Hepatocyte (in vitro differentiated cells): ENCODE measurements around the gene PCDHB11. TPM values are rescaled to one million over a fixed set of nuclear protein-coding genes. Genes with fewer than 3 reads are reported as not detected.

Source experiments
- DNase-seq: peaks from one replicate; pipeline ENCODE4 v3.0.0-alpha.2; 2016; ENCODE audit warnings: low spot score
- H2AFZ ChIP-seq: fragments of 200-600 bp; sonication (generic); 2 replicates; pipeline ENCODE4 v1.6.0; 2016; ENCODE audit warnings: antibody characterized with exemption, mild to moderate bottlenecking
- H3K27ac ChIP-seq: fragments of 200-600 bp; sonication (generic); 2 replicates; pipeline ENCODE4 v1.5.1; 2016; ENCODE audit warnings: mild to moderate bottlenecking
- H3K27me3 ChIP-seq: fragments of 200-600 bp; sonication (generic); 2 replicates; pipeline ENCODE4 v1.6.1; 2016
- H3K36me3 ChIP-seq: fragments of 200-600 bp; sonication (generic); replicated peaks from 2 replicates; pipeline ENCODE4 v1.5.1; 2016; ENCODE audit warnings: low read depth; ENCODE audit not compliant: insufficient read depth
- H3K4me1 ChIP-seq: fragments of 200-600 bp; sonication (generic); 2 replicates; pipeline ENCODE4 v1.5.1; 2016; ENCODE audit warnings: mild to moderate bottlenecking, moderate library complexity; ENCODE audit not compliant: insufficient read depth
- H3K4me2 ChIP-seq: fragments of 200-600 bp; sonication (generic); 2 replicates; pipeline ENCODE4 v1.6.0; 2016
- H3K4me3 ChIP-seq: fragments of 200-600 bp; sonication (generic); 2 replicates; pipeline ENCODE4 v1.5.1; 2016; ENCODE audit warnings: mild to moderate bottlenecking
- H3K79me2 ChIP-seq: fragments of 200-600 bp; sonication (generic); 2 replicates; pipeline ENCODE4 v1.6.0; 2017; ENCODE audit warnings: mild to moderate bottlenecking
- H3K9me2 ChIP-seq: fragments of 200-600 bp; sonication (generic); replicated peaks from 2 replicates; pipeline ENCODE4 v1.6.0; 2017; ENCODE audit warnings: mild to moderate bottlenecking; ENCODE audit not compliant: insufficient read depth
- H3K9me3 ChIP-seq: fragments of 200-600 bp; sonication (generic); 2 replicates; pipeline ENCODE4 v1.5.1; 2016; ENCODE audit warnings: low read depth, mild to moderate bottlenecking
- H4K20me1 ChIP-seq: fragments of 200-600 bp; sonication (generic); 2 replicates; pipeline ENCODE4 v1.6.0; 2016; ENCODE audit warnings: mild to moderate bottlenecking; ENCODE audit not compliant: insufficient read depth, poor library complexity, severe bottlenecking
- EZH2 ChIP-seq: fragments of 200-600 bp; sonication (generic); IDR thresholded peaks from 2 replicates; pipeline ENCODE4 v1.6.1; 2016; ENCODE audit warnings: antibody characterized with exemption, mild to moderate bottlenecking, borderline replicate concordance
- EZH2phosphoT487 ChIP-seq: fragments of 200-600 bp; sonication (generic); IDR thresholded peaks from one replicate; pipeline ENCODE4 v1.6.1; 2018; ENCODE audit warnings: antibody characterized with exemption, mild to moderate bottlenecking, low read depth, moderate library complexity; ENCODE audit not compliant: unreplicated experiment, severe bottlenecking
- WGBS: methylation state at CpG from one replicate; pipeline ENCODE4 v1.1.6; 2016; ENCODE audit warnings: low lambda C conversion rate; ENCODE audit errors: missing lambda C conversion rate; 5-methylcytosine and 5-hydroxymethylcytosine counted together
- polyA plus RNA-seq: library from polyadenylated mRNA; unstranded; fragments of >200 nt; fragmentation: Nextera tagmentation; extraction: Ambion mirVana; gene quantifications from 2 replicates; pipeline ENCODE4 v1.2.1, GENCODE V29; 2016
- total RNA-seq: library from RNA; depleted of rRNA; stranded (reverse); fragments of >200 nt; gene quantifications from 2 replicates; pipeline ENCODE4 v1.2.3, GENCODE V29; 2014
- TF ChIP-seq, protein P1 (sequence below): fragments of 200-600 bp; sonication (generic); IDR thresholded peaks from 2 replicates; pipeline ENCODE4 v1.5.1; 2016; ENCODE audit warnings: antibody characterized with exemption, mild to moderate bottlenecking; ENCODE audit not compliant: poor library complexity

PCDHB11 gene
- total RNA-seq = 0.92 and 2.1 TPM in 2 replicates
- polyA plus RNA-seq = 1.2 and 1.8 TPM in 2 replicates

DNA sequence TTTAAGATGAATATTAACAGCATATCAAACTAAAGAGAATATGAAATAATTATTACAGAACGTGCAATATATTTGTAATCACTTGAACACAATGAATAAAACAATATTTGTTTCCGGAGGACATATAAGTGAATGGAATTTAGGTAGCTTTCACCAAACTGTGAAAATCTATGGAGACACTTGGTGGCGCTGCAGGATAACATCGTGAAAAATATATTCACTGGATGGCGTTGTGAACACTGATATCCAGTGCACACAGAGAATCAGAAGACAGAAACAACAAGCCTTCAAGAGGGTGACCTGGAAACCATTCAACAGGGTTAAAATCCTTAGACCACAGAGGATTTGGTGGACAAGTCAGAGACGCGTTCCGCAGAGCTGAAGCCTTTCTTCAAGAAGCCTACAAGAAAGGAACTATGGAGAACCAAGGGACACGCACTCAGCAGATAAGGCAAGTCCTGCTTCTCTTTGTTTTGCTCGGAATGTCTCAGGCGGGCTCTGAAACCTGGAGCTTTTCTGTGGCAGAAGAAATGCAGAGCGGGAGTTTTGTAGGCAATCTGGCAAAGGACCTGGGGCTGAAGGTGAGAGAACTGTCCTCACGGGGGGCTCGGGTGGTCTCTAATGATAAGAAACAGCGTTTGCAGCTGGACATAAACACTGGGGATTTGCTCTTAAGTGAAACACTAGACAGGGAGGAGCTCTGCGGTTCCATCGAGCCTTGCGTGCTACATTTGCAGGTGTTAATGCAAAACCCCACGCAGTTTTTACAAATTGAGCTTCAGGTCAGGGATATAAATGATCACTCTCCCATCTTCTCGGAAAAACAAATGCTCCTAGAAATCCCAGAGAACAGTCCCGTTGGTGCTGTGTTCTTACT lies at the start of gene PCDHB11:
PCDHB11 (plus strand) TSS at position 269 of the 877 bp plus-strand sequence; CDS start at position 417, 148 bp downstream.
- Histone ChIP-seq H4K20me1 (no peaks in the 10 kb centered on the region), H3K79me2 (no peaks in the 10 kb centered on the region), H3K36me3 (no peaks in the 10 kb centered on the region), H3K9me2 (no peaks in the 10 kb centered on the region), H3K4me1 (no peaks in the 10 kb centered on the region), H3K4me2 (no peak within 1 kb of the TSS), H2AFZ (no peak within 1 kb of the TSS), H3K4me3 (no peak within 1 kb of the TSS), H3K27ac (no peak within 1 kb of the TSS), H3K27me3 (no peaks in the 10 kb centered on the region), H3K9me3 (peaks cover 11% of the 10 kb centered on the region)
- DNase-seq = no peak
- TF ChIP-seq EZH2 (no peak), EZH2phosphoT487 (no peak)
- TF ChIP-seq, protein P1, sequence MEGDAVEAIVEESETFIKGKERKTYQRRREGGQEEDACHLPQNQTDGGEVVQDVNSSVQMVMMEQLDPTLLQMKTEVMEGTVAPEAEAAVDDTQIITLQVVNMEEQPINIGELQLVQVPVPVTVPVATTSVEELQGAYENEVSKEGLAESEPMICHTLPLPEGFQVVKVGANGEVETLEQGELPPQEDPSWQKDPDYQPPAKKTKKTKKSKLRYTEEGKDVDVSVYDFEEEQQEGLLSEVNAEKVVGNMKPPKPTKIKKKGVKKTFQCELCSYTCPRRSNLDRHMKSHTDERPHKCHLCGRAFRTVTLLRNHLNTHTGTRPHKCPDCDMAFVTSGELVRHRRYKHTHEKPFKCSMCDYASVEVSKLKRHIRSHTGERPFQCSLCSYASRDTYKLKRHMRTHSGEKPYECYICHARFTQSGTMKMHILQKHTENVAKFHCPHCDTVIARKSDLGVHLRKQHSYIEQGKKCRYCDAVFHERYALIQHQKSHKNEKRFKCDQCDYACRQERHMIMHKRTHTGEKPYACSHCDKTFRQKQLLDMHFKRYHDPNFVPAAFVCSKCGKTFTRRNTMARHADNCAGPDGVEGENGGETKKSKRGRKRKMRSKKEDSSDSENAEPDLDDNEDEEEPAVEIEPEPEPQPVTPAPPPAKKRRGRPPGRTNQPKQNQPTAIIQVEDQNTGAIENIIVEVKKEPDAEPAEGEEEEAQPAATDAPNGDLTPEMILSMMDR = peak; percentile 16
- WGBS = 68% methylated on average over 21 of the region's 21 CpGs

DNA sequence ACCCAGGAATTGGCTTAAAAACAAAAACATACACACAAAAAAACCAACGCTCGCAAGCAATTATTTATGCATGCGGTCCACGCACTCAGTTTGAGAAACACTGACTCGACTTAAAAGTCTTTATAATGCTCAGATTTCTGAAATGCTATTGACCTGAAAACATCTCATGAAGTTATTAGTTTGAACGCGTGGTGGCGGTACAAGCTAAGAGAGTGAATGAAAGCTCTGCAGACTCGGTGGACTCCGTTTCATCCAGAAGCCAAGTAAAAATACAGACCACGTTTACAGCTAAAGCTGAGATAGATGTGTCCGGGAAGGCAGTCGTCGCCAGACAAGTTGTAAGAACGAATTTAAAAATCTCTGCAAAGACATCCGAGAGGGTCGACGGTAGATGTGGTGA lies 49.6 kb upstream of the PCDHB11 start, which contains the start of gene PCDHB6:
PCDHB6 (plus strand) TSS at position 246 of the 400 bp plus-strand sequence. CDS start 201 bp downstream, outside the sequence.
- no peaks in the 10 kb centered on the region for H3K27me3 ChIP-seq
- H4K20me1 ChIP-seq = no peaks in the 10 kb centered on the region
- no peak within 1 kb of the TSS for H2AFZ ChIP-seq
- DNase-seq = no peak
- TF ChIP-seq EZH2phosphoT487 (no peak), EZH2 (no peak)
- TF ChIP-seq, protein P1 = no peak
- H3K9me2 ChIP-seq = no peaks in the 10 kb centered on the region
- no peaks in the 10 kb centered on the region for H3K79me2 ChIP-seq
- peaks cover 16% of the 10 kb centered on the region for H3K9me3 ChIP-seq
- H3K36me3 ChIP-seq = no peaks in the 10 kb centered on the region
- WGBS = 83% methylated on average over 18 of the region's 18 CpGs
- no peak within 1 kb of the TSS for H3K4me2 ChIP-seq
- H3K4me3 ChIP-seq = no peak within 1 kb of the TSS
- no peak within 1 kb of the TSS for H3K27ac ChIP-seq
- no peaks in the 10 kb centered on the region for H3K4me1 ChIP-seq

DNA sequence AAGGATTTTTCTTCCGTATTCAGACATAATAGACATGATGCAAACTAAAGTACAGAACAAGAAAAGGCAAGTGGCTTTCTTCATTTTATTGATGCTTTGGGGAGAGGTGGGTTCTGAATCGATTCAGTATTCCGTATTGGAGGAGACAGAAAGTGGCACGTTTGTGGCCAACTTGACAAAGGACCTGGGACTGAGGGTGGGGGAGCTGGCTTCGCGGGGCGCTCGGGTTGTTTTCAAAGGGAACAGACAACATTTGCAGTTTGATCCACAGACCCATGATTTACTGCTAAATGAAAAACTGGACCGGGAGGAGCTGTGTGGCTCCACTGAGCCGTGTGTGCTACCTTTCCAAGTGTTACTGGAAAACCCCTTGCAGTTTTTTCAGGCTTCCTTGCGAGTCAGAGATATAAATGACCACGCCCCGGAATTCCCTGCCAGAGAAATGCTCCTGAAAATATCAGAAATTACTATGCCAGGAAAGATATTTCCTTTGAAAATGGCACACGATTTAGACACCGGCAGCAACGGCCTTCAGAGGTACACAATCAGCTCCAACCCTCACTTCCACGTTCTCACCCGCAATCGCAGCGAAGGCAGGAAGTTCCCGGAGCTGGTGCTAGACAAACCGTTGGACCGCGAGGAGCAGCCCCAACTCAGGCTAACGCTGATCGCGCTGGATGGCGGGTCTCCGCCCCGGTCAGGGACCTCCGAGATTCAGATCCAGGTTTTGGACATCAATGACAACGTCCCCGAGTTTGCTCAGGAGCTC lies 49.0 kb upstream of the PCDHB11 start:
- Histone ChIP-seq H3K9me3 (peaks cover 14% of the 10 kb centered on the region), H3K9me2 (no peaks in the 10 kb centered on the region), H3K36me3 (no peaks in the 10 kb centered on the region), H2AFZ (no peak overlapping the region), H3K4me1 (no peaks in the 10 kb centered on the region), H3K4me2 (no peak overlapping the region), H4K20me1 (no peaks in the 10 kb centered on the region), H3K27ac (no peak overlapping the region), H3K79me2 (no peaks in the 10 kb centered on the region), H3K27me3 (no peaks in the 10 kb centered on the region), H3K4me3 (no peak overlapping the region)
- WGBS = 96% methylated on average over 33 of the region's 33 CpGs
- no peak for DNase-seq
- TF ChIP-seq, protein P1 = no peak
- TF ChIP-seq EZH2 (no peak), EZH2phosphoT487 (no peak)
